ENCODE data around the gene MAB21L4. TPM values are rescaled to one million over a fixed set of nuclear protein-coding genes. Genes with fewer than 3 reads are reported as not detected.

Gene MAB21L4
- total and polyA plus RNA-seq, 2 donors, result 1.1 to 4.9 TPM

- no peak for DNase-seq (ENCODE audit: low read depth in 6 of 9, low spot score in 9 of 9)
- WGBS, result 95% methylated on average over 21 of the region's 21 CpGs
- Histone ChIP-seq H3K4me1 (ENCODE audit: control insufficient read depth in 2 of 2, insufficient read depth in 2 of 2, low read length in 2 of 2) (no peaks in the 10 kb centered on the region), H3K27me3 (ENCODE audit: control insufficient read depth in 2 of 2, insufficient read depth in 1 of 2, low read length in 1 of 2) (no peaks in the 10 kb centered on the region), H3K36me3 (ENCODE audit: control insufficient read depth in 2 of 2, insufficient read depth in 2 of 2, low read length in 1 of 2) (no peaks in the 10 kb centered on the region), H3K9me3 (ENCODE audit: control insufficient read depth in 2 of 2, insufficient read depth in 1 of 2, low read length in 1 of 2) (no peaks in the 10 kb centered on the region), H3K4me3 (ENCODE audit: low read length in 2 of 2) (no peak within 1 kb of the TSS), H3K27ac (ENCODE audit: low read depth in 1 of 2, low read length in 1 of 2) (no peak within 1 kb of the TSS)
These were observed 27.5 kb downstream of the MAB21L4 start, which contains the start of gene AGXT for GRCh38 chr2:240868286-240869108. Gene AGXT (plus strand): TSS chr2:240868824. CDS start chr2:240868866, 42 bp downstream.

- no peak overlapping the region for H3K27ac ChIP-seq (ENCODE audit: low read depth in 1 of 2, low read length in 1 of 2)
- H3K27me3 ChIP-seq (ENCODE audit: control insufficient read depth in 2 of 2, insufficient read depth in 1 of 2, low read length in 1 of 2), result no peaks in the 10 kb centered on the region
- H3K9me3 ChIP-seq (ENCODE audit: control insufficient read depth in 2 of 2, insufficient read depth in 1 of 2, low read length in 1 of 2), result no peaks in the 10 kb centered on the region
- 88% methylated on average over 5 of the region's 5 CpGs for WGBS
- H3K36me3 ChIP-seq (ENCODE audit: control insufficient read depth in 2 of 2, insufficient read depth in 2 of 2, low read length in 1 of 2), result no peaks in the 10 kb centered on the region
- no peaks in the 10 kb centered on the region for H3K4me1 ChIP-seq (ENCODE audit: control insufficient read depth in 2 of 2, insufficient read depth in 2 of 2, low read length in 2 of 2)
- DNase-seq (ENCODE audit: low read depth in 6 of 9, low spot score in 9 of 9), result no peak
- no peak overlapping the region for H3K4me3 ChIP-seq (ENCODE audit: low read length in 2 of 2)
These were observed 30.6 kb downstream of the MAB21L4 start for GRCh38 chr2:240865391-240865790.

- no peaks in the 10 kb centered on the region for H3K9me3 ChIP-seq (ENCODE audit: control insufficient read depth in 2 of 2, insufficient read depth in 1 of 2, low read length in 1 of 2)
- no peak for DNase-seq (ENCODE audit: low read depth in 6 of 9, low spot score in 9 of 9)
- 94% methylated on average over 3 of the region's 3 CpGs for WGBS
These were observed 31.5 kb downstream of the MAB21L4 start for GRCh38 chr2:240864475-240864874.

GRCh38 chr2:240861547-240861946, 34.4 kb downstream of the MAB21L4 start:
- no peaks in the 10 kb centered on the region for H3K9me3 ChIP-seq (ENCODE audit: control insufficient read depth in 2 of 2, insufficient read depth in 1 of 2, low read length in 1 of 2)
- 94% methylated on average over 2 of the region's 2 CpGs for whole genome bisulfite sequencing
- no peak overlapping the region for H3K4me3 ChIP-seq (ENCODE audit: low read length in 2 of 2)

More at GRCh38 chr2:240864475-240864874, 31.5 kb downstream of the MAB21L4 start:
- no peaks in the 10 kb centered on the region for H3K4me1 ChIP-seq (ENCODE audit: control insufficient read depth in 2 of 2, insufficient read depth in 2 of 2, low read length in 2 of 2)
- no peaks in the 10 kb centered on the region for H3K27me3 ChIP-seq (ENCODE audit: control insufficient read depth in 2 of 2, insufficient read depth in 1 of 2, low read length in 1 of 2)
- H3K36me3 ChIP-seq (ENCODE audit: control insufficient read depth in 2 of 2, insufficient read depth in 2 of 2, low read length in 1 of 2), result no peaks in the 10 kb centered on the region
- no peak overlapping the region for H3K27ac ChIP-seq (ENCODE audit: low read depth in 1 of 2, low read length in 1 of 2)
- no peak overlapping the region for H3K4me3 ChIP-seq (ENCODE audit: low read length in 2 of 2)

GRCh38 chr2:240858871-240859270, 37.1 kb downstream of the MAB21L4 start:
- Histone ChIP-seq H3K36me3 (ENCODE audit: control insufficient read depth in 2 of 2, insufficient read depth in 2 of 2, low read length in 1 of 2) (no peaks in the 10 kb centered on the region), H3K27me3 (ENCODE audit: control insufficient read depth in 2 of 2, insufficient read depth in 1 of 2, low read length in 1 of 2) (no peaks in the 10 kb centered on the region), H3K9me3 (ENCODE audit: control insufficient read depth in 2 of 2, insufficient read depth in 1 of 2, low read length in 1 of 2) (peaks cover 0 to 14% of the 10 kb centered on the region in 2 donors), H3K4me3 (ENCODE audit: low read length in 2 of 2) (no peak overlapping the region), H3K27ac (ENCODE audit: low read depth in 1 of 2, low read length in 1 of 2) (no peak overlapping the region), H3K4me1 (ENCODE audit: control insufficient read depth in 2 of 2, insufficient read depth in 2 of 2, low read length in 2 of 2) (no peaks in the 10 kb centered on the region)
- 96% methylated on average over 10 of the region's 10 CpGs for WGBS
- no peak for DNase-seq (ENCODE audit: low read depth in 6 of 9, low spot score in 9 of 9)

More at GRCh38 chr2:240861547-240861946, 34.4 kb downstream of the MAB21L4 start:
- no peak overlapping the region for H3K27ac ChIP-seq (ENCODE audit: low read depth in 1 of 2, low read length in 1 of 2)
- no peaks in the 10 kb centered on the region for H3K27me3 ChIP-seq (ENCODE audit: control insufficient read depth in 2 of 2, insufficient read depth in 1 of 2, low read length in 1 of 2)
- H3K36me3 ChIP-seq (ENCODE audit: control insufficient read depth in 2 of 2, insufficient read depth in 2 of 2, low read length in 1 of 2), result no peaks in the 10 kb centered on the region
- H3K4me1 ChIP-seq (ENCODE audit: control insufficient read depth in 2 of 2, insufficient read depth in 2 of 2, low read length in 2 of 2), result no peaks in the 10 kb centered on the region
- no peak for DNase-seq (ENCODE audit: low read depth in 6 of 9, low spot score in 9 of 9)

GRCh38 chr2:240858321-240858720, 37.6 kb downstream of the MAB21L4 start:
- H3K9me3 ChIP-seq (ENCODE audit: control insufficient read depth in 2 of 2, insufficient read depth in 1 of 2, low read length in 1 of 2), result peaks cover 0 to 14% of the 10 kb centered on the region in 2 donors
- H3K4me3 ChIP-seq (ENCODE audit: low read length in 2 of 2), result no peak overlapping the region
- 97% methylated on average over 13 of the region's 13 CpGs for WGBS
- H3K27me3 ChIP-seq (ENCODE audit: control insufficient read depth in 2 of 2, insufficient read depth in 1 of 2, low read length in 1 of 2), result no peaks in the 10 kb centered on the region
- no peak for DNase-seq (ENCODE audit: low read depth in 6 of 9, low spot score in 9 of 9)
- no peaks in the 10 kb centered on the region for H3K4me1 ChIP-seq (ENCODE audit: control insufficient read depth in 2 of 2, insufficient read depth in 2 of 2, low read length in 2 of 2)
- no peaks in the 10 kb centered on the region for H3K36me3 ChIP-seq (ENCODE audit: control insufficient read depth in 2 of 2, insufficient read depth in 2 of 2, low read length in 1 of 2)
- H3K27ac ChIP-seq (ENCODE audit: low read depth in 1 of 2, low read length in 1 of 2), result no peak overlapping the region

- Histone ChIP-seq H3K27ac (ENCODE audit: low read depth in 1 of 2, low read length in 1 of 2) (no peak overlapping the region), H3K27me3 (ENCODE audit: control insufficient read depth in 2 of 2, insufficient read depth in 1 of 2, low read length in 1 of 2) (no peaks in the 10 kb centered on the region), H3K4me1 (ENCODE audit: control insufficient read depth in 2 of 2, insufficient read depth in 2 of 2, low read length in 2 of 2) (no peaks in the 10 kb centered on the region), H3K4me3 (ENCODE audit: low read length in 2 of 2) (no peak overlapping the region), H3K36me3 (ENCODE audit: control insufficient read depth in 2 of 2, insufficient read depth in 2 of 2, low read length in 1 of 2) (no peaks in the 10 kb centered on the region), H3K9me3 (ENCODE audit: control insufficient read depth in 2 of 2, insufficient read depth in 1 of 2, low read length in 1 of 2) (peaks cover 0 to 14% of the 10 kb centered on the region in 2 donors)
- DNase-seq (ENCODE audit: low read depth in 6 of 9, low spot score in 9 of 9), result no peak
- WGBS, result 93% methylated on average over 21 of the region's 21 CpGs
These were observed 38.6 kb downstream of the MAB21L4 start for GRCh38 chr2:240857039-240858008.

GRCh38 chr2:240856151-240856980, 39.6 kb downstream of the MAB21L4 start:
- DNase-seq (ENCODE audit: low read depth in 6 of 9, low spot score in 9 of 9), result no peak
- Histone ChIP-seq H3K27me3 (ENCODE audit: control insufficient read depth in 2 of 2, insufficient read depth in 1 of 2, low read length in 1 of 2) (no peaks in the 10 kb centered on the region), H3K36me3 (ENCODE audit: control insufficient read depth in 2 of 2, insufficient read depth in 2 of 2, low read length in 1 of 2) (no peaks in the 10 kb centered on the region), H3K4me1 (ENCODE audit: control insufficient read depth in 2 of 2, insufficient read depth in 2 of 2, low read length in 2 of 2) (no peaks in the 10 kb centered on the region), H3K9me3 (ENCODE audit: control insufficient read depth in 2 of 2, insufficient read depth in 1 of 2, low read length in 1 of 2) (peaks cover 0 to 14% of the 10 kb centered on the region in 2 donors), H3K27ac (ENCODE audit: low read depth in 1 of 2, low read length in 1 of 2) (no peak overlapping the region), H3K4me3 (ENCODE audit: low read length in 2 of 2) (no peak overlapping the region)
- WGBS, result 85% methylated on average over 21 of the region's 21 CpGs

All from thymus (tissue), 11 donors.